OCI-LY3 (cell line): ENCODE data around the gene GALNT1.
A peak's percentile ranks its signal among the peaks of the same experiment; 100 is the strongest.

ENCODE experiments used
- H2AFZ ChIP-seq: fragments of 200-600, 300-600 bp; shearing (Covaris generic); 2 replicates; pipeline ENCODE4 v1.6.0; 2014; ENCODE audit warnings: antibody characterized with exemption, low read depth, low read length
- H3K27ac ChIP-seq: fragments of 200-600, 300-600 bp; sonication (generic); 2 replicates; pipeline ENCODE4 v1.5.1; 2014; ENCODE audit warnings: mild to moderate bottlenecking, low read length, moderate library complexity, mixed read lengths
- H3K27me3 ChIP-seq: fragments of 200-600, 300-600 bp; sonication (generic); 2 replicates; pipeline ENCODE4 v1.6.1; 2014; ENCODE audit warnings: low read depth, low read length, mixed read lengths
- H3K36me3 ChIP-seq: fragments of 200-600, 300-600 bp; sonication (generic); replicated peaks from 2 replicates; pipeline ENCODE3; 2014; ENCODE audit warnings: low read depth, low read length, mixed read lengths
- H3K4me1 ChIP-seq: fragments of 300-600, 200-600 bp; sonication (generic); 2 replicates; pipeline ENCODE4 v1.6.1; 2014; ENCODE audit warnings: low read length, mixed read lengths
- H3K4me2 ChIP-seq: fragments of 200-600, 300-600 bp; sonication (generic); 2 replicates; pipeline ENCODE4 v1.6.1; 2014; ENCODE audit warnings: low read length, mixed read lengths
- H3K4me3 ChIP-seq: fragments of 300-600, 200-600 bp; sonication (generic); 2 replicates; pipeline ENCODE4 v1.5.1; 2014; ENCODE audit warnings: antibody characterized with exemption, mild to moderate bottlenecking, low read length, moderate library complexity
- H3K79me2 ChIP-seq: fragments of 300-600, 200-600 bp; shearing (Covaris generic); 2 replicates; pipeline ENCODE4 v1.6.1; 2014; ENCODE audit warnings: mild to moderate bottlenecking, low read length, mixed read lengths
- H3K9ac ChIP-seq: fragments of 300-600, 200-600 bp; shearing (Covaris generic); 2 replicates; pipeline ENCODE4 v1.6.0; 2014; ENCODE audit warnings: mild to moderate bottlenecking, low read length, moderate library complexity
- H3K9me3 ChIP-seq: fragments of 200-600, 300-600 bp; shearing (Covaris generic); 2 replicates; pipeline ENCODE4 v1.6.1; 2014; ENCODE audit warnings: low read length, mixed read lengths; ENCODE audit not compliant: insufficient read depth
- H4K20me1 ChIP-seq: fragments of 200-600, 300-600 bp; sonication (generic); 2 replicates; pipeline ENCODE4 v1.6.1; 2016; ENCODE audit warnings: low read length, mixed read lengths; ENCODE audit not compliant: insufficient read depth
- EZH2phosphoT487 ChIP-seq: fragments of 200-600 bp; shearing (Covaris generic); IDR thresholded peaks from 2 replicates; pipeline ENCODE4 v1.6.1; 2018; ENCODE audit warnings: antibody characterized with exemption, mixed run types, low read depth
- TF ChIP-seq, protein P1 (sequence below): fragments of 200-600, 300-600 bp; sonication (generic); IDR thresholded peaks from 2 replicates; pipeline ENCODE4 v1.5.1; 2014; ENCODE audit warnings: antibody characterized with exemption, low read length, low read depth

GALNT1 gene

DNA sequence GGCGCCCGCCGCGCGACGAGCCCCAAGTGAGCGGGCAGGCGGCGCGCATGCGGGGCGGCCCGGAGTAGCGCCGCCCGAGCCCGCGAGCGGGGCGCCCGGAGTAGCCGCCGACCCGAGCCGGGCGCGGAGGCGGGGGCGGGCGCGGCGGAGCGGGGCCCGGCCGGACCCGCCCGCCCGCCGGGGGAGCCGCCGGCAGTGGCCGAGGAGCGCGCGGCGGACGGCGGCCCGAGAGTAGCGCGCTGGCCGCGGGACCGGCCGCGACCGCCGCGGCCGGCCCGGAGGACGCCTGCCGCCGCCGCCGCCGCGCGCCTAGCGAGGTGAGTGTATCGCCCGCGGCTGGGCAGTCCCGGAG is at the start of gene GALNT1:
TSS of gene GALNT1 (plus strand) at position 195 of the 352 bp plus-strand sequence. CDS start 72,923 bp downstream, outside the sequence.
- H3K27me3 ChIP-seq: peaks cover 21% of the 10 kb centered on the region
- peak within 1 kb of the TSS; percentile 62 for H3K27ac ChIP-seq
- peaks cover 32% of the 10 kb centered on the region for H3K4me1 ChIP-seq
- H3K36me3 ChIP-seq: peaks cover 20% of the 10 kb centered on the region
- H3K4me2 ChIP-seq: peak within 1 kb of the TSS; percentile 96
- TF ChIP-seq, protein P1, sequence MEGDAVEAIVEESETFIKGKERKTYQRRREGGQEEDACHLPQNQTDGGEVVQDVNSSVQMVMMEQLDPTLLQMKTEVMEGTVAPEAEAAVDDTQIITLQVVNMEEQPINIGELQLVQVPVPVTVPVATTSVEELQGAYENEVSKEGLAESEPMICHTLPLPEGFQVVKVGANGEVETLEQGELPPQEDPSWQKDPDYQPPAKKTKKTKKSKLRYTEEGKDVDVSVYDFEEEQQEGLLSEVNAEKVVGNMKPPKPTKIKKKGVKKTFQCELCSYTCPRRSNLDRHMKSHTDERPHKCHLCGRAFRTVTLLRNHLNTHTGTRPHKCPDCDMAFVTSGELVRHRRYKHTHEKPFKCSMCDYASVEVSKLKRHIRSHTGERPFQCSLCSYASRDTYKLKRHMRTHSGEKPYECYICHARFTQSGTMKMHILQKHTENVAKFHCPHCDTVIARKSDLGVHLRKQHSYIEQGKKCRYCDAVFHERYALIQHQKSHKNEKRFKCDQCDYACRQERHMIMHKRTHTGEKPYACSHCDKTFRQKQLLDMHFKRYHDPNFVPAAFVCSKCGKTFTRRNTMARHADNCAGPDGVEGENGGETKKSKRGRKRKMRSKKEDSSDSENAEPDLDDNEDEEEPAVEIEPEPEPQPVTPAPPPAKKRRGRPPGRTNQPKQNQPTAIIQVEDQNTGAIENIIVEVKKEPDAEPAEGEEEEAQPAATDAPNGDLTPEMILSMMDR: no peak
- no peak for TF ChIP-seq EZH2phosphoT487
- peak within 1 kb of the TSS; percentile 74; the same call in 1 of the 2 replicates for H2AFZ ChIP-seq
- H3K4me3 ChIP-seq: peak within 1 kb of the TSS; percentile 98
- peaks cover 3% of the 10 kb centered on the region; the same call in 1 of the 2 replicates for H3K9me3 ChIP-seq
- H3K79me2 ChIP-seq: peaks cover 48% of the 10 kb centered on the region
- H4K20me1 ChIP-seq: no peaks in the 10 kb centered on the region; the same call in 1 of the 2 replicates
- peak within 1 kb of the TSS; percentile 92 for H3K9ac ChIP-seq

DNA sequence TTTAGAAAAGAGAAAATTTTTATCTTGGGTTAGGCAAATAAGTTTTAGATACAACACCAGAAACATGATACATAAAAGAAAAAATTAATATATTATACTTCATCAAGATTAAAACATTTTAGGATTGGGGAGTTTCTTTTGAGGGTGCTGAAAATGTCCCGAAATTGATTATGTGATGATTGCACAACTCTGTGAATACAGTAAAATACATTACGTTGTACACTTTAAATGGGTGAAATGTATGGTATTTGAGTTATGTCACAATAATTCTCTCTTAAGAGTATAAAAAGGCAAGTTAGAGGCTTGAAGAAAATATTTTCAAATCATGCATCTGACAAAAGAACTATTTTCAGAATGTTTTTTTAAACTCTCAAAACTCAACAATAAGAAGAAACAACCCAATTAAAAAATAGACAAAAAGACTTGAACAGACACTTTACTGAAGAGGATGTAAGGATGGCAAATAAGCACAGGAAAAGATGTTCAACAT is 47.6 kb upstream of the GALNT1 start:
- Histone ChIP-seq H3K9ac (no peak overlapping the region), H3K4me1 (0 out of 2 replicates have a peak, but pooled peaks cover 2% of the 10 kb centered on the region)
- TF ChIP-seq EZH2phosphoT487: no peak
- TF ChIP-seq, protein P1: no peak

DNA sequence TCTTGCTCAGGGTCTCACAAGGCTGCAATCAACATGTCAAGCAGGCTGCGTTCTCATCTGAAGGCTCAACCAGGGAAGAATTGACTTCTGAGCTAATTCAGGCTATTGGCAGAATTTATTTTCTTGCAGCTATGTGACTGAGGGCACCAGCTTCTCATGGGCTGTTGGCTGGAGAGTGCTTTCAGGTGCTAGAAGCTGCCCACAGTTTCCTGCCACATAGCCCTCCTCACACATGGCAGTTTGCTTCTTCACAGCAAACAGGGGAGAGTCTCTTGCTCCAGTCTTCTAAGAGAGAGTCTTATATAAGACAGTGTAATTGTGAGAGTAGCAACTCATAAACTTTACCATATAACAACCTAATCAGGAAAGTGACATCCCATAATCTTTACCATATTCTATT is 46.2 kb upstream of the GALNT1 start:
- no peaks in the 10 kb centered on the region for H3K27me3 ChIP-seq
- H4K20me1 ChIP-seq: no peaks in the 10 kb centered on the region
- H3K79me2 ChIP-seq: no peaks in the 10 kb centered on the region
- H2AFZ ChIP-seq: no peak overlapping the region
- H3K4me3 ChIP-seq: no peak overlapping the region
- no peak overlapping the region for H3K9ac ChIP-seq
- no peak overlapping the region for H3K27ac ChIP-seq
- no peak overlapping the region for H3K4me2 ChIP-seq
- 0 out of 2 replicates have a peak, but pooled peaks cover 2% of the 10 kb centered on the region for H3K4me1 ChIP-seq
- no peaks in the 10 kb centered on the region for H3K36me3 ChIP-seq
- TF ChIP-seq EZH2phosphoT487: no peak
- TF ChIP-seq, protein P1: no peak
- no peaks in the 10 kb centered on the region for H3K9me3 ChIP-seq

More for the DNA sequence above, 47.6 kb upstream of the GALNT1 start:
- Histone ChIP-seq H2AFZ (no peak overlapping the region), H3K27ac (no peak overlapping the region), H4K20me1 (no peaks in the 10 kb centered on the region), H3K9me3 (no peaks in the 10 kb centered on the region), H3K4me2 (no peak overlapping the region), H3K36me3 (no peaks in the 10 kb centered on the region), H3K79me2 (no peaks in the 10 kb centered on the region), H3K4me3 (no peak overlapping the region), H3K27me3 (no peaks in the 10 kb centered on the region)

DNA sequence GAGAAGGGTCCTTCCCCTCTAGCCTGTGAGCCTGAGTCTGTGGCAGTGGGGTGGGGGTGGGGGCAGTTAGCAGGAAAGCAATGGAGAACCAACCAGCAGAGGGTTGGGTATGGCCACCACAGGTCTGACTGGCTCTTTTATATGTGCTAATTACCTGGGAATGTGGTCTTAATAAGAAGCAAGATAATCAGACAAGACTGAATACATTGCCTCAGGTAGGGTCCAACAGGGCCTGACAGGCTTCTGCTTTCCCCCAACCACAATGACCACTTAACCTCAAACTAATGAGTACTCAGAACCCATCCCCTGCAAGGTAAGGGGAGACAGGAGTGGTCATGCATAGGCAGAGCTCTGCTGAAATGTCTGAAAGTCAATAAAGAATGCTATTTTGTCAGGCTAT is 39.2 kb upstream of the GALNT1 start:
- TF ChIP-seq, protein P1: no peak
- no peak for TF ChIP-seq EZH2phosphoT487
- H3K27me3 ChIP-seq: no peaks in the 10 kb centered on the region
- no peak overlapping the region for H3K27ac ChIP-seq
- no peak overlapping the region for H3K4me3 ChIP-seq
- no peaks in the 10 kb centered on the region for H3K9me3 ChIP-seq
- no peak overlapping the region for H3K4me2 ChIP-seq
- H3K79me2 ChIP-seq: no peaks in the 10 kb centered on the region
- H4K20me1 ChIP-seq: no peaks in the 10 kb centered on the region
- no peaks in the 10 kb centered on the region for H3K36me3 ChIP-seq
- no peak overlapping the region for H2AFZ ChIP-seq
- no peak overlapping the region for H3K9ac ChIP-seq
- no peaks in the 10 kb centered on the region for H3K4me1 ChIP-seq
